ENCODE data around the gene SEC16B. TPM values are rescaled to one million over a fixed set of nuclear protein-coding genes. Genes with fewer than 3 reads are reported as not detected.

SEC16B gene, protein sequence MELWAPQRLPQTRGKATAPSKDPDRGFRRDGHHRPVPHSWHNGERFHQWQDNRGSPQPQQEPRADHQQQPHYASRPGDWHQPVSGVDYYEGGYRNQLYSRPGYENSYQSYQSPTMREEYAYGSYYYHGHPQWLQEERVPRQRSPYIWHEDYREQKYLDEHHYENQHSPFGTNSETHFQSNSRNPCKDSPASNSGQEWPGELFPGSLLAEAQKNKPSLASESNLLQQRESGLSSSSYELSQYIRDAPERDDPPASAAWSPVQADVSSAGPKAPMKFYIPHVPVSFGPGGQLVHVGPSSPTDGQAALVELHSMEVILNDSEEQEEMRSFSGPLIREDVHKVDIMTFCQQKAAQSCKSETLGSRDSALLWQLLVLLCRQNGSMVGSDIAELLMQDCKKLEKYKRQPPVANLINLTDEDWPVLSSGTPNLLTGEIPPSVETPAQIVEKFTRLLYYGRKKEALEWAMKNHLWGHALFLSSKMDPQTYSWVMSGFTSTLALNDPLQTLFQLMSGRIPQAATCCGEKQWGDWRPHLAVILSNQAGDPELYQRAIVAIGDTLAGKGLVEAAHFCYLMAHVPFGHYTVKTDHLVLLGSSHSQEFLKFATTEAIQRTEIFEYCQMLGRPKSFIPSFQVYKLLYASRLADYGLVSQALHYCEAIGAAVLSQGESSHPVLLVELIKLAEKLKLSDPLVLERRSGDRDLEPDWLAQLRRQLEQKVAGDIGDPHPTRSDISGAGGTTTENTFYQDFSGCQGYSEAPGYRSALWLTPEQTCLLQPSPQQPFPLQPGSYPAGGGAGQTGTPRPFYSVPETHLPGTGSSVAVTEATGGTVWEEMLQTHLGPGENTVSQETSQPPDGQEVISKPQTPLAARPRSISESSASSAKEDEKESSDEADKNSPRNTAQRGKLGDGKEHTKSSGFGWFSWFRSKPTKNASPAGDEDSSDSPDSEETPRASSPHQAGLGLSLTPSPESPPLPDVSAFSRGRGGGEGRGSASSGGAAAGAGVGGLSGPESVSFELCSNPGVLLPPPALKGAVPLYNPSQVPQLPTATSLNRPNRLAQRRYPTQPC
- 0.11 TPM in 1 of 2 replicates, not detected in the other for total RNA-seq (2014; rRNA removed; shearing (Covaris generic); ENCODE audit: low replicate concordance)

DNA sequence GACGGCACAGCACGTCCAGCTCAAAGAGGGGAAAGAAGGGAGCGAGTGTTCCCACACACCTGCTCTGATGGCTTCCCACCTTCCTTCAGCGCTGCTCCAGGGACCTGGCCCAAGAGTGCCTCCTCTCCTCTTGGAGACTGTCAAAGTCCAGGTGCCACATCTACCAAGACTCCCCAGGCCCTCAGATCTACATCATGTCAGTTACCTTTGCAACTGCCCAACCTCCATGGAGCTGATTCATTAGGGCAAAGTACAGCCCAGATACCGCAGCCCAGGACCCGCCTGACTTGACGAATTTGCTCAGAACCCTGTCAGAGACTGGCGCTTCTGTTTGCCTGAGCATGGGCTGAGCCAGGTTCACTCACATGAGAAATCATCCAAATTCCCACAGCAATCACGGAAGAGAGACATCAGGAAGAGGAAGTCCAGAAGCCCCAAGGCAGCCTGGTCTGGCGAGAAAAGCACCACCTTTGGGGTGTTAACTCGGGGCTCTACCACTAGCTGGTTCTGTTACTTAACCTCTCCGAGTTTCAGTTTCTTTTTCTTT is at the start of gene SEC16B:
SEC16B (minus strand) TSS at position 234 of the 547 bp plus-strand sequence. CDS start 2,077 bp downstream, outside the sequence.
- H3K4me2 ChIP-seq (ENCODE audit: low read depth, low read length, poor library complexity, severe bottlenecking), result no peak within 1 kb of the TSS
- no peak for DNase-seq
- H3K79me2 ChIP-seq (ENCODE audit: low read length), result no peaks in the 10 kb centered on the region
- H3K27me3 ChIP-seq (ENCODE audit: low read length), result no peaks in the 10 kb centered on the region
- no peak within 1 kb of the TSS for H3K27ac ChIP-seq (ENCODE audit: low read length)
- H3K9me2 ChIP-seq (replicated peaks; ENCODE audit: insufficient read depth, low read length), result no peaks in the 10 kb centered on the region
- H3K4me1 ChIP-seq (ENCODE audit: low read length), result no peaks in the 10 kb centered on the region
- no peaks in the 10 kb centered on the region for H4K20me1 ChIP-seq (ENCODE audit: insufficient read depth, low read depth, low read length)
- H3K36me3 ChIP-seq (ENCODE audit: insufficient read depth, low read length), result no peaks in the 10 kb centered on the region
- H3K9me3 ChIP-seq (ENCODE audit: low read length), result no peaks in the 10 kb centered on the region
- no peak within 1 kb of the TSS for H3K9ac ChIP-seq (ENCODE audit: low read length)
- H3K4me3 ChIP-seq (ENCODE audit: low read length), result no peak within 1 kb of the TSS
- H2AFZ ChIP-seq (ENCODE audit: low read length), result no peak within 1 kb of the TSS; the same call in 1 of the 2 replicates

DNA sequence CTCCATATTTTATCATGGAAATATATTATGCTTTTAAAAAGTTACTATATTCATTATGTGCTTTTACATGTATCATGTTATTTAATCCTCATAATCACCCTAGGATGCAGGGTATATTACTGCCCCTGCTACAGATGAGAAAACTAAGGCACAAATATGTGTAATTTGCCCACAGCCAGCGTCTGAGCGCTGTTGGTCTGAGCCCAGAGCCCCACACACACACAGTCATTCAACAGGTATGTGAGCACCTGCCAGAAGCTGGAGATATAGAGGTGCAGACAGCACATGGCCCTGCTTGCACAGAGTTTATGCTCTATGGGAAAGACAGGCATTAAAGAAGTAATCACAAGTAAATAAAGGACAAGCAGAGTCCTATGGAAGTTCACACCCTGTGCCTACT is 49.8 kb upstream of the SEC16B start:
- H3K27ac ChIP-seq (ENCODE audit: low read length), result no peak overlapping the region
- no peak overlapping the region for H2AFZ ChIP-seq (ENCODE audit: low read length)
- no peaks in the 10 kb centered on the region for H3K36me3 ChIP-seq (ENCODE audit: insufficient read depth, low read length)
- H3K4me1 ChIP-seq (ENCODE audit: low read length), result no peaks in the 10 kb centered on the region
- H3K4me2 ChIP-seq (ENCODE audit: low read depth, low read length, poor library complexity, severe bottlenecking), result no peak overlapping the region
- no peak overlapping the region for H3K4me3 ChIP-seq (ENCODE audit: low read length)
- H3K9me2 ChIP-seq (replicated peaks; ENCODE audit: insufficient read depth, low read length), result no peaks in the 10 kb centered on the region
- no peak overlapping the region for H3K9ac ChIP-seq (ENCODE audit: low read length)
- no peaks in the 10 kb centered on the region for H3K79me2 ChIP-seq (ENCODE audit: low read length)
- no peak for DNase-seq
- H3K27me3 ChIP-seq (ENCODE audit: low read length), result no peaks in the 10 kb centered on the region
- peaks cover 7% of the 10 kb centered on the region; the same call in 1 of the 2 replicates for H3K9me3 ChIP-seq (ENCODE audit: low read length)
- H4K20me1 ChIP-seq (ENCODE audit: insufficient read depth, low read depth, low read length), result no peaks in the 10 kb centered on the region

GRCh38 chr1:178019208-178019607 is 49.4 kb upstream of the SEC16B start:
- Histone ChIP-seq H2AFZ (ENCODE audit: low read length) (no peak overlapping the region), H3K4me2 (ENCODE audit: low read depth, low read length, poor library complexity, severe bottlenecking) (no peak overlapping the region), H3K4me1 (ENCODE audit: low read length) (no peaks in the 10 kb centered on the region), H3K36me3 (ENCODE audit: insufficient read depth, low read length) (no peaks in the 10 kb centered on the region), H3K27ac (ENCODE audit: low read length) (no peak overlapping the region), H3K4me3 (ENCODE audit: low read length) (no peak overlapping the region), H3K9me3 (ENCODE audit: low read length) (peaks cover 7% of the 10 kb centered on the region; the same call in 1 of the 2 replicates), H4K20me1 (ENCODE audit: insufficient read depth, low read depth, low read length) (no peaks in the 10 kb centered on the region), H3K27me3 (ENCODE audit: low read length) (no peaks in the 10 kb centered on the region), H3K79me2 (ENCODE audit: low read length) (no peaks in the 10 kb centered on the region), H3K9me2 (replicated peaks; ENCODE audit: insufficient read depth, low read length) (no peaks in the 10 kb centered on the region), H3K9ac (ENCODE audit: low read length) (no peak overlapping the region)
- DNase-seq, result no peak

DNA sequence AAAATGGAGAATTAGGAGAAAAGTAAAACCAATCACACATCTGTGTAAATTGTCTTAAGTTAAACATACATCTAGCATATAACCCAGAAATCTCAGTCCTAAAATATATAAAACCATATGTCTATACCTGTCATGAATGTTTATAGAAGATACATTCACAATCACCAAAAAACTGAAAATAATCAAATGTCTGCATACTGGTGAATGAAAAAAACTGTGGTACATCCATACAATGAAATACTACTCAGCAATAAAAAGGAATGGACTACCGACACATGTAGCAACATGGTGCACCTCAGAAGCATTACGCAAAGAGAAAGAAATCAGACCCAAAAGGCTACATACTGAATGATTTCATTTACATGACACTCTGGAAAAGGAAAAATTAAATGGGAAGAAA is 47.7 kb upstream of the SEC16B start:
- no peak for DNase-seq
- Histone ChIP-seq H3K27ac (ENCODE audit: low read length) (no peak overlapping the region), H3K9ac (ENCODE audit: low read length) (no peak overlapping the region), H3K4me1 (ENCODE audit: low read length) (no peaks in the 10 kb centered on the region), H3K9me3 (ENCODE audit: low read length) (peaks cover 7% of the 10 kb centered on the region; the same call in 1 of the 2 replicates), H3K27me3 (ENCODE audit: low read length) (no peaks in the 10 kb centered on the region), H3K36me3 (ENCODE audit: insufficient read depth, low read length) (no peaks in the 10 kb centered on the region), H3K9me2 (replicated peaks; ENCODE audit: insufficient read depth, low read length) (no peaks in the 10 kb centered on the region), H3K4me2 (ENCODE audit: low read depth, low read length, poor library complexity, severe bottlenecking) (no peak overlapping the region), H3K4me3 (ENCODE audit: low read length) (no peak overlapping the region), H4K20me1 (ENCODE audit: insufficient read depth, low read depth, low read length) (no peaks in the 10 kb centered on the region), H2AFZ (ENCODE audit: low read length) (no peak overlapping the region), H3K79me2 (ENCODE audit: low read length) (no peaks in the 10 kb centered on the region)

GRCh38 chr1:178011864-178012503 is 42.1 kb upstream of the SEC16B start:
- Histone ChIP-seq H3K4me2 (ENCODE audit: low read depth, low read length, poor library complexity, severe bottlenecking) (no peak overlapping the region), H3K9ac (ENCODE audit: low read length) (no peak overlapping the region), H3K9me2 (replicated peaks; ENCODE audit: insufficient read depth, low read length) (no peaks in the 10 kb centered on the region), H3K9me3 (ENCODE audit: low read length) (no peaks in the 10 kb centered on the region; the same call in 1 of the 2 replicates), H3K79me2 (ENCODE audit: low read length) (no peaks in the 10 kb centered on the region), H3K27me3 (ENCODE audit: low read length) (no peaks in the 10 kb centered on the region), H3K4me1 (ENCODE audit: low read length) (no peaks in the 10 kb centered on the region), H3K4me3 (ENCODE audit: low read length) (no peak overlapping the region), H3K27ac (ENCODE audit: low read length) (no peak overlapping the region), H4K20me1 (ENCODE audit: insufficient read depth, low read depth, low read length) (no peaks in the 10 kb centered on the region), H3K36me3 (ENCODE audit: insufficient read depth, low read length) (no peaks in the 10 kb centered on the region), H2AFZ (ENCODE audit: low read length) (no peak overlapping the region)
- no peak for DNase-seq

GRCh38 chr1:178011465-178011828 is 41.6 kb upstream of the SEC16B start:
- Histone ChIP-seq H2AFZ (ENCODE audit: low read length) (no peak overlapping the region), H3K9ac (ENCODE audit: low read length) (no peak overlapping the region), H3K4me3 (ENCODE audit: low read length) (no peak overlapping the region), H4K20me1 (ENCODE audit: insufficient read depth, low read depth, low read length) (no peaks in the 10 kb centered on the region), H3K4me1 (ENCODE audit: low read length) (no peaks in the 10 kb centered on the region), H3K9me3 (ENCODE audit: low read length) (no peaks in the 10 kb centered on the region), H3K9me2 (replicated peaks; ENCODE audit: insufficient read depth, low read length) (no peaks in the 10 kb centered on the region), H3K36me3 (ENCODE audit: insufficient read depth, low read length) (no peaks in the 10 kb centered on the region), H3K79me2 (ENCODE audit: low read length) (no peaks in the 10 kb centered on the region), H3K27me3 (ENCODE audit: low read length) (no peaks in the 10 kb centered on the region), H3K27ac (ENCODE audit: low read length) (no peak overlapping the region), H3K4me2 (ENCODE audit: low read depth, low read length, poor library complexity, severe bottlenecking) (no peak overlapping the region)
- no peak for DNase-seq

DNA sequence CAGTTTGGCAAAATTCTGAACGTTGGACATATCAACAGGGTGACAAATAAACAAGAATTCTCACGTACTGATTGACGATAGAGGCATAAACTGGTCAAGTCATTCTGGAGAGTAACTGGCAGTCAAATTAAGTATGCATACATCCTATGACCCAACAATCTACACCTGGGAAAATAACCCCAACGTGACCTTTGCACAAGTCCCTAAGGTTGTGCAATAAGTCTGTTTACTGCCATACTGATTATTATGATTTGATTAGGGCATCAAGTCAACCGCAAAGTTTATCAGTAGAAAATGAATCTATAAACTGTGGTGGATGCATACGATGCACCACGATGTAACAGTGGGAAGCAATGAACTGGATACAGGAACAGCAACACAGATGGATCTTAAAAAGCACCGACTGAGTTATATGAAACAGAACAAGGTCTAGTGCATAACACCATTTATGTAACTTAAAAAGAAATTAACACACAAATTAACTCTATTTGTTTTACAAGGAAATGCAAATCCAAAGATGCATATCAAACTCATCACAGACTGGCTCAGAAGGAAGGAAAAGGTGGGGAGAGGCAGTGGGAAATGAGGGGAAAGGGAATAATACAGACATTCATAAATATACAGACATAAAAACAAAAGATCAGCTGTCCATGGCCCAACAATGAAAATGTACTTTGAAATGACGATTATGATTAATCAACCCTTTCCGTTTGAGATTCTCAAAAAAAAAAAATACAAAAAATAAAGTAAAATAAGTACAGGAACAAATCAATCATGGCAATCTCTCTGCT is 41.0 kb upstream of the SEC16B start:
- Histone ChIP-seq H3K4me2 (ENCODE audit: low read depth, low read length, poor library complexity, severe bottlenecking) (no peak overlapping the region), H3K9me2 (replicated peaks; ENCODE audit: insufficient read depth, low read length) (no peaks in the 10 kb centered on the region), H3K9me3 (ENCODE audit: low read length) (no peaks in the 10 kb centered on the region), H3K4me1 (ENCODE audit: low read length) (no peaks in the 10 kb centered on the region), H3K4me3 (ENCODE audit: low read length) (no peak overlapping the region), H3K27ac (ENCODE audit: low read length) (no peak overlapping the region), H2AFZ (ENCODE audit: low read length) (no peak overlapping the region), H3K27me3 (ENCODE audit: low read length) (no peaks in the 10 kb centered on the region), H4K20me1 (ENCODE audit: insufficient read depth, low read depth, low read length) (no peaks in the 10 kb centered on the region), H3K9ac (ENCODE audit: low read length) (no peak overlapping the region), H3K79me2 (ENCODE audit: low read length) (no peaks in the 10 kb centered on the region), H3K36me3 (ENCODE audit: insufficient read depth, low read length) (no peaks in the 10 kb centered on the region)
- DNase-seq, result no peak

All from Karpas-422 (cell line).